Neuronal stem cell (in vitro differentiated cells): ENCODE data around the gene NAALADL1.
A peak's percentile ranks its signal among the peaks of the same experiment; 100 is the strongest.
"Not testable (repeated sequence)": the region's sequence is repeated elsewhere in the genome, so short reads cannot be mapped to it uniquely, and the experiment has no call there.

Experiments
- DNase-seq: peaks from one replicate; pipeline ENCODE4 v3.0.0-alpha.2; 2013; ENCODE audit warnings: low spot score
- H2AFZ ChIP-seq: one replicate; pipeline ENCODE4 v1.6.1; 2013; ENCODE audit warnings: mild to moderate bottlenecking, low read length, inconsistent platforms
- H2AK5ac ChIP-seq: 2 replicates; pipeline ENCODE4 v1.6.1; 2013; ENCODE audit warnings: low read depth, mild to moderate bottlenecking, inconsistent platforms, low read length, moderate library complexity, mixed read lengths
- H2BK120ac ChIP-seq: 2 replicates; pipeline ENCODE4 v1.6.1; 2013; ENCODE audit warnings: low read depth, mild to moderate bottlenecking, inconsistent platforms, low read length, moderate library complexity, mixed read lengths
- H2BK12ac ChIP-seq: one replicate; pipeline ENCODE4 v1.6.1; 2013; ENCODE audit warnings: low read length, inconsistent platforms
- H2BK15ac ChIP-seq: 2 replicates; pipeline ENCODE4 v1.6.1; 2013; ENCODE audit warnings: mild to moderate bottlenecking, low read length, inconsistent platforms, mixed read lengths
- H2BK5ac ChIP-seq: one replicate; pipeline ENCODE4 v1.6.1; 2013; ENCODE audit warnings: inconsistent platforms, mild to moderate bottlenecking, low read length, moderate library complexity
- H3K14ac ChIP-seq: one replicate; pipeline ENCODE4 v1.6.1; 2013; ENCODE audit warnings: low read length, inconsistent platforms
- H3K18ac ChIP-seq: 2 replicates; pipeline ENCODE4 v1.6.1; 2013; ENCODE audit warnings: low read length, inconsistent platforms
- H3K23ac ChIP-seq: 2 replicates; pipeline ENCODE4 v1.6.1; 2013; ENCODE audit warnings: low read depth, mild to moderate bottlenecking, mixed read lengths, low read length, inconsistent platforms; ENCODE audit not compliant: poor library complexity
- H3K27ac ChIP-seq: replicated peaks from 3 replicates; pipeline ENCODE4 v1.5.1; 2013; ENCODE audit warnings: low read length, inconsistent platforms
- H3K27me3 ChIP-seq, 3 experiments: 2 replicates each; pipeline ENCODE4 v1.6.1; 2013; ENCODE audit warnings: low read length in 3 of 3, mild to moderate bottlenecking in 2 of 3, inconsistent platforms in 1 of 3, low read depth in 1 of 3, mixed read lengths in 1 of 3, moderate library complexity in 1 of 3; ENCODE audit not compliant: control insufficient read depth in 3 of 3, insufficient read depth in 3 of 3
- H3K36me3 ChIP-seq, 2 donors: replicated peaks in 1 of 2; 2 replicates each; pipeline ENCODE4 v1.6.1; 2013; ENCODE audit warnings: low read length in 2 of 2; ENCODE audit not compliant: control insufficient read depth in 2 of 2, insufficient read depth in 2 of 2
- H3K4ac ChIP-seq: 2 replicates; pipeline ENCODE4 v1.6.1; 2013; ENCODE audit warnings: inconsistent platforms, mild to moderate bottlenecking, low read length, moderate library complexity
- H3K4me1 ChIP-seq, 2 donors: 1 replicate in 1 of 2; 2 replicates in 1 of 2; pipeline ENCODE4 v1.6.1; 2013; ENCODE audit warnings: low read length in 2 of 2, low read depth in 1 of 2; ENCODE audit not compliant: control insufficient read depth in 2 of 2, insufficient read depth in 1 of 2
- H3K4me2 ChIP-seq: one replicate; pipeline ENCODE4 v1.6.1; 2013; ENCODE audit warnings: mild to moderate bottlenecking, low read length, inconsistent platforms; ENCODE audit not compliant: insufficient read depth, poor library complexity, severe bottlenecking
- H3K4me3 ChIP-seq, 2 donors: 2 replicates each; pipeline ENCODE4 v1.5.1; 2013; ENCODE audit warnings: low read length in 2 of 2, mild to moderate bottlenecking in 2 of 2, inconsistent platforms in 1 of 2, moderate library complexity in 1 of 2
- H3K79me1 ChIP-seq: one replicate; pipeline ENCODE4 v1.6.1; 2013; ENCODE audit warnings: low read depth, mild to moderate bottlenecking, inconsistent platforms, low read length, moderate library complexity
- H3K9ac ChIP-seq: one replicate; pipeline ENCODE4 v1.6.1; 2013; ENCODE audit warnings: mild to moderate bottlenecking, low read depth, low read length, inconsistent platforms; ENCODE audit not compliant: poor library complexity
- H3K9me3 ChIP-seq, 2 donors: replicated peaks in 1 of 2; 2 replicates each; pipeline versions ENCODE3 to v1.6.1; 2013; ENCODE audit warnings: low read length in 2 of 2, mild to moderate bottlenecking in 2 of 2, inconsistent platforms in 1 of 2, low read depth in 1 of 2, mixed read lengths in 1 of 2, moderate library complexity in 1 of 2; ENCODE audit not compliant: control insufficient read depth in 2 of 2, insufficient read depth in 1 of 2
- H4K8ac ChIP-seq: one replicate; pipeline ENCODE4 v1.6.1; 2013; ENCODE audit warnings: low read depth, mild to moderate bottlenecking, inconsistent platforms, low read length, moderate library complexity
- H4K91ac ChIP-seq: one replicate; pipeline ENCODE4 v1.6.1; 2013; ENCODE audit warnings: low read length, low read depth, mild to moderate bottlenecking, inconsistent platforms; ENCODE audit not compliant: poor library complexity
- WGBS, 2 donors: extraction: QIAGEN DNeasy Blood & Tissue Kit; methylation state at CpG; one replicate each; pipeline ENCODE4 v1.1.7; 2013; ENCODE audit warnings: missing lambda C conversion rate in 2 of 2, mixed read lengths in 1 of 2; ENCODE audit not compliant: insufficient read length in 2 of 2, insufficient replicate concordance in 1 of 2; ENCODE audit errors: extremely low coverage in 2 of 2; 5-methylcytosine and 5-hydroxymethylcytosine counted together

Gene NAALADL1

DNA sequence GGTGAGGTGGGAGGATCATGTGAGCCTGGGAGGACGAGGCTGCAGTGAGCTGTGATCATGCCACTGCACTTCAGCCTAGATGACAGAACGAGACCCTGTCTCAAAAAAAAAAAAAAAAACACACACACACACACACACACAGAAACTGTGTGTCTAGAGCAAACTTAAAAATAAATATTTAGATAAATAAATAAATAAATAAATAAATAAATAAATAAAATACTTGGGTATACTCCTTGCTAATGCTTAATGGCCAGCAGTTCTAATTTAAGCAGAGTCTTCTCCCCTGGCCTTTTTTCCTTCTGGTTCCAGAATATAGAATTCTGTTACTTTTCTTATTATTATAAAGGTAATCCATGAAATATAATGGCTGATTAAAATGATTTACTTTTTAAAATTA, 49.5 kb downstream of the NAALADL1 start:
- H3K4me1 ChIP-seq = peaks cover 0 to 3% of the 10 kb centered on the region in 2 donors
- no peak overlapping the region for H2AK5ac ChIP-seq
- H2BK15ac ChIP-seq = no peak overlapping the region
- no peak for DNase-seq
- H3K36me3 ChIP-seq = no peaks in the 10 kb centered on the region
- no peak overlapping the region for H3K4me2 ChIP-seq
- H3K27me3 ChIP-seq = no peaks in the 10 kb centered on the region
- H3K18ac ChIP-seq = no peak overlapping the region
- H3K14ac ChIP-seq = no peak overlapping the region
- H4K91ac ChIP-seq = no peak overlapping the region
- no peak overlapping the region for H2AFZ ChIP-seq
- H3K23ac ChIP-seq = no peak overlapping the region
- H3K27ac ChIP-seq = no peak overlapping the region
- H2BK120ac ChIP-seq = no peak overlapping the region
- no peak overlapping the region for H2BK5ac ChIP-seq
- no peak overlapping the region for H4K8ac ChIP-seq
- no peak overlapping the region for H3K4ac ChIP-seq
- H3K79me1 ChIP-seq = no peaks in the 10 kb centered on the region
- WGBS, 2 donors = no CpG with 5 or more reads among the region's 2 CpGs
- no peak overlapping the region for H3K9ac ChIP-seq
- H3K4me3 ChIP-seq = no peak overlapping the region
- H3K9me3 ChIP-seq = no peaks in the 10 kb centered on the region
- no peak overlapping the region for H2BK12ac ChIP-seq

DNA sequence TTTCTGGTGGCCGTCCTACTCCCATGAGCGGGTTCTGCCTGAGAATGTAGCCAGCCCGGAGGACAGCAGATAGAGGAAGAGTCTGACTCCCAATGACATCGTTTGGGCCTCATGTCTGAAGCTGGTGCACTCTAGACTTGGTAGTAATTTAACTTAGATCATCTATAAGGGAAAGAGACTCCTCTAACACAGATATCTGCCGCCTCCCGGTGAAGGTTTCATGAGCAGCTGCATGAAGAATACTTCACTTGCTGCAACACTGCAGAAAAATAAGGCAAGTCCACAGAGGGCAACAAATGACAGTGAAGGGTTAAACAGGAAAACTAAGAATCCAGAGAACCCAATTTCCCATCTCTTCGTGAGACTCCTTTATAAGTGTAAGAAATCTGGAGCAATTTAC, 50.3 kb downstream of the NAALADL1 start:
- Histone ChIP-seq H3K27ac (no peak overlapping the region), H3K36me3 (no peaks in the 10 kb centered on the region), H3K9ac (no peak overlapping the region), H3K18ac (no peak overlapping the region), H3K4me3 (no peak overlapping the region), H3K4ac (no peak overlapping the region), H2BK5ac (no peak overlapping the region), H2BK12ac (no peak overlapping the region), H2BK120ac (no peak overlapping the region), H3K79me1 (no peaks in the 10 kb centered on the region), H2AFZ (no peak overlapping the region), H3K4me1 (peaks cover 0 to 3% of the 10 kb centered on the region in 2 donors), H3K27me3 (peaks cover 0 to 4% (median 0%) of the 10 kb centered on the region in 3 experiments), H4K8ac (no peak overlapping the region), H3K4me2 (no peak overlapping the region), H3K23ac (no peak overlapping the region), H3K14ac (no peak overlapping the region), H2BK15ac (no peak overlapping the region), H4K91ac (no peak overlapping the region), H2AK5ac (no peak overlapping the region), H3K9me3 (no peaks in the 10 kb centered on the region)
- DNase-seq = no peak
- WGBS, 2 donors = no CpG with 5 or more reads among the region's 7 CpGs

DNA sequence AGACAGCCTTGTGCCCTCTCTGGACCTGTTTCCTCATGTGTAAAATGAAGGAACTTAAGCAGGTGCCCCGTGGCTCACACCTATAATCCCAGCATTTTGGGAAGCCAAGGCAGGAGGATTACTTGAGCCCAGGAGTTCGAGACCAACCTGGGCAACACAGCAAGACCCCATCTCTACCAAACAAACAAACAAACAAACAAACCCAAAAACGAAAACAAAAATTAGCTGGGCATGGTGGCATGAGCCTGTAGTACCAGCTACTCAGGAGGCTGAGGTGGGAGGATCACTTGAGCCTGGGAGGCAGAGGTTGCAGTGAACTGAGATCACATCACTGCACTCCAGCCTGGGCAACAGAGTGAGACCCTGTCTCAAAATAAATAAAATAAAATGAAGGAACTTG, 54.4 kb downstream of the NAALADL1 start:
- WGBS, 2 donors = no CpG with 5 or more reads among the region's 3 CpGs
- H3K4me2 ChIP-seq, H4K91ac ChIP-seq, H4K8ac ChIP-seq, H3K14ac ChIP-seq, DNase-seq, H3K79me1 ChIP-seq, H2BK15ac ChIP-seq, H2BK12ac ChIP-seq, H3K4ac ChIP-seq, H2AK5ac ChIP-seq, H2BK5ac ChIP-seq, H3K4me1 ChIP-seq, H3K27me3 ChIP-seq, H3K27ac ChIP-seq, H3K36me3 ChIP-seq, H3K9ac ChIP-seq, H2BK120ac ChIP-seq, H3K9me3 ChIP-seq, H3K4me3 ChIP-seq, H3K23ac ChIP-seq, H3K18ac ChIP-seq, H2AFZ ChIP-seq: not testable (repeated sequence)

DNA sequence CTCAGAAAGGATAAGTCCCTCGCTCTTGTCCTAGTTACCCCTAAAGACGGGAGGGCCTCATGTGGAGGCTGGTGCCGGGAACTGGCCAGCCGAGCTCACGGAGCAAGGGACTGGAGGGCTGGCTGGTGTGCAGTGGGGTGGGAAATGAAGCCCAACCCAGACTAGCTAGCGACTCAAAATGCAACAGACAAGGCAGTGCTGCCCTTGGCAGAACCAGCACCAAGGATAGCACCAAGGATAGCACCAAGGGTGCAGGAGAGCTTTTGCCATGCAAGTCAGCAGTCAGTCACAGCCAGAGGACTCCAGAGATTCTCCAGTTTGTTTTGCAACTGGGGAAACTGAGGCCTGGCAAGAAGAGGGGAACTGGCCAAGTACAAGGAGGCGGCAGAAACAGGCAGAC, 55.1 kb downstream of the NAALADL1 start:
- no peak overlapping the region for H4K91ac ChIP-seq
- H3K79me1 ChIP-seq = no peaks in the 10 kb centered on the region
- no peak overlapping the region for H3K27ac ChIP-seq

More for the DNA sequence above, 55.1 kb downstream of the NAALADL1 start:
- Histone ChIP-seq H3K4me1 (peaks cover 0 to 3% of the 10 kb centered on the region in 2 donors), H3K18ac (no peak overlapping the region), H3K4me3 (no peak overlapping the region), H2AFZ (no peak overlapping the region), H3K4me2 (no peak overlapping the region), H3K27me3 (peaks cover 0 to 5% (median 0%) of the 10 kb centered on the region in 3 experiments), H2BK120ac (no peak overlapping the region), H3K36me3 (no peaks in the 10 kb centered on the region), H3K23ac (no peak overlapping the region), H2BK15ac (no peak overlapping the region), H2BK12ac (no peak overlapping the region), H3K14ac (peak overlapping the region; percentile 72), H2BK5ac (no peak overlapping the region), H2AK5ac (no peak overlapping the region), H4K8ac (no peak overlapping the region), H3K9me3 (no peaks in the 10 kb centered on the region), H3K9ac (no peak overlapping the region), H3K4ac (no peak overlapping the region)
- no peak for DNase-seq
- WGBS, 2 donors = no CpG with 5 or more reads among the region's 7 CpGs
